GM19240 (cell line): ENCODE measurements around the gene RC3H2.
"Not testable (repeated sequence)": the region's sequence is repeated elsewhere in the genome, so short reads cannot be mapped to it uniquely, and the experiment has no call there.

Experiments used
- DNase-seq: peaks from one replicate; pipeline ENCODE4 v3.0.0; 2011; ENCODE audit warnings: low spot score; ENCODE audit not compliant: insufficient read length

The RC3H2 gene

DNA sequence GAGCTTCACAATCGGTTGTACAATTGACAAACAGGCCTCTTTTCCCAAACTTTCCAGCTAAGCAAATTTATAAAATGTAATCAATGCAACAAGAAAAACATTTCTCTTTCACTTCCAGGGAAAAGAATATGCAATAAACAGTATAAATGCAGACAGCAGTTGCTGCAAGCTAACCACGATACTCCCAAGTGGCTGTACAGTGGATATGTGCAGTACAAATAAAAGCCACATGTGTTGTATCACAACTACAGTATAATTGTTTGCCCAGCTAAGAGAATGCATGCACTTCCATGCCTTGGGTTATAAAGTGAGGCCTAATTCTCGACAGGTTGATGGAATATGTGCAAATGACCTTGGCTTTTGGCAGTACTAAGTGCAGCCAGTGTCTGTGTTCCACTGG lies 60.0 kb downstream of the RC3H2 start:
- no peak for DNase-seq

GRCh38 chr9:122844137-122844536 lies 61.0 kb downstream of the RC3H2 start:
- no peak for DNase-seq

DNA sequence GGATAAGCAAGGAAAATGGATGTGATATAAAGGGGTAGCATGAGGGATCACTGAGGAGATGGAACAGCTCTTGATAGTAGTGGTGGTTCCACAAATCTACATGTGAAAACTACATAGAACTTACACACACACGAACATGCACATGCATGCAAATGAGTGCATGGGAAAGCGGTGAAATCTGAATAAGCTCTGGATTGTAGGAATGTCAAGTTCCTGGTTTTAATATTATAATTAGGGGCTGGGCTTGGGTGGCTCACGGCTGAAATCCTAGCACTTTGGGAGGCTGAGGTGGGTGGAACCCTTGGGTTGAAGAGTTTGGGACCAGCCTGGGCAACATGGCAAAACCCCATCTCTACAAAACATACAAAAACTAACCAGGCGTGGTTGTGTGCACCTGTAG lies 63.7 kb downstream of the RC3H2 start:
- no peak for DNase-seq

DNA sequence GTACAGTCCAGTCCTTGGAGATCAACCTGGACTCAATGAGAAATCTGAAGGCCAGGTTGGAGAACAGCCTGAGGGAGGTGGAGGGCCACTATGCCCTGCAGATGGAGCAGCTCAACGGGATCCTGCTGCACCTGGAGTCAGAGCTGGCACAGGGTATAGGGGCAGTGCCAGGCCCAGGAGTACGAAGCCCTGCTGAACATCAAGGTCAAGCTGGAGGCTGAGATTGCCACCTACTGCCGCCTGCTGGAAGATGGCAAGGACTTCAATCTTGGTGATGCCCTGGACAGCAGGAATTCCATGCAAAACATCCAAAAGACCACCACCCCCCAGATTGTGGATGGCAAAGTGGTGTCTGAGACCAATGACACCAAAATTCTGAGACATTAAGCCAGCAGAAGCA lies 66.7 kb downstream of the RC3H2 start:
- DNase-seq, result not testable (repeated sequence)

GRCh38 chr9:122837266-122837850 lies 67.8 kb downstream of the RC3H2 start:
- DNase-seq, result no peak

- no peak for DNase-seq
These were observed 69.8 kb downstream of the RC3H2 start for GRCh38 chr9:122835313-122835731.

DNA sequence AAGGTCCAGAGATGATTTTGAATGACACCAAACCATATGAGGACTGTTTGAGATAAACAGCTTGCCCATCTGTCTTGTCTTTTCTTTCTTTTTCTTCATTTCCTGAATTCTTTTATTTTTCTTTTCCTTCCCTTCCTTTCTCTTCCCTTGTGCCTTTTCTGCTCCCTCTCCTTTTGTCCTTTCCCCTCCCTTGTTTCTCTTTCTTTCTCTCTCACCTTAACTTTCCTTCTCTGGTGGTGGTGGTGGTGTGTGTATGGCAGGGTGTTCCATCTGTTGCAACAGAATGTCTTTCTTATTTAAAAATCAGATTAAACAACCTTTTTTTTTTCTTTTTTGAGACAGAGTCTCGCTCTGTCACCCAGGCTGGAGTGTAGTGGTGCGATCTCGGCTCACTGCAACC lies 73.0 kb downstream of the RC3H2 start:
- no peak for DNase-seq

GRCh38 chr9:122828965-122829284 lies 76.2 kb downstream of the RC3H2 start:
- DNase-seq, result not testable (repeated sequence)

GRCh38 chr9:122827761-122828093 lies 77.4 kb downstream of the RC3H2 start:
- DNase-seq, result no peak

GRCh38 chr9:122822938-122823337 lies 82.2 kb downstream of the RC3H2 start:
- no peak for DNase-seq

DNA sequence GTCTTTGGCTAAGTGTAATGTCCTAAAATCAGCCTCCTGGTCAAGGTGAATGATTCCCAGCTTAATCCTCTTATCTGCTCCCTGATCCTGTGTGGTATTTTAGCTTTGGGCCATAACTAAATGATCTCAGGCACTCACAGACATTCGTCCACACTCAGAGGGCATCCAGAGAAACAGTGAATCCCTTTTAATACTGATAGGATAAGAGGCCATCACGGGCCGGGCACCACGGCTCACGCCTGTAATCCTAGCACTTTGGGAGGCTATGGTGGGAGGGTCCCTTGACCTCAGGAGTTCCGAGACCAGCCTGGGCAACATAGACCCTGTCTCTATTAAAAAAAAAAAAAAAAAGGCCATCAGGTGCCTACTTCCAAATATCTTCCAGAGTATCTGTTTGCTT lies 83.1 kb downstream of the RC3H2 start:
- DNase-seq, result no peak

- no peak for DNase-seq
These were observed 83.7 kb downstream of the RC3H2 start for GRCh38 chr9:122821278-122821943.

GRCh38 chr9:122820490-122820845 lies 84.7 kb downstream of the RC3H2 start:
- no peak for DNase-seq

- DNase-seq, result no peak
These were observed 85.2 kb downstream of the RC3H2 start for GRCh38 chr9:122819791-122820489.

- DNase-seq, result no peak
These were observed 85.8 kb downstream of the RC3H2 start for GRCh38 chr9:122819326-122819725.

- no peak for DNase-seq
These were observed 88.8 kb downstream of the RC3H2 start for GRCh38 chr9:122816163-122816867.

GRCh38 chr9:122815544-122815943 lies 89.6 kb downstream of the RC3H2 start:
- DNase-seq, result no peak

DNA sequence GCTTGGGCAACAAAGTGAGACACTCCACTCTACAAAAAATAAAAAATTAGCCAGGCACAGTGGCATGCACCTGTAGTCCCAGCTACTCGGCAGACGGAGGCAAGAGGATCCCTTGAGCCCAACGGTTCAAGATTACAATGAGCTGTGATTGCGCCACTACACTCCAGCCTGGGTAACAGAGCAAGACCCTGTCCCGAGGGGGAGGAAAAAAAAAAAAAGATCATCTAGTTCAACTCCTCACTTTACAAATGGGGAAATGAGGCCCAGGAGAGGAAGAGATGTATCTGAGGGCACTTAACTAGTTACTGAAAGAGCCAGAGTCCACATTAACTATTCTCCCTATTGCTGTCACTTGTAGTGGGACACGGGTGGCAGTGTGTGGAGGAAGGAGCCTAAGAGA lies 90.6 kb downstream of the RC3H2 start:
- DNase-seq, result no peak

DNA sequence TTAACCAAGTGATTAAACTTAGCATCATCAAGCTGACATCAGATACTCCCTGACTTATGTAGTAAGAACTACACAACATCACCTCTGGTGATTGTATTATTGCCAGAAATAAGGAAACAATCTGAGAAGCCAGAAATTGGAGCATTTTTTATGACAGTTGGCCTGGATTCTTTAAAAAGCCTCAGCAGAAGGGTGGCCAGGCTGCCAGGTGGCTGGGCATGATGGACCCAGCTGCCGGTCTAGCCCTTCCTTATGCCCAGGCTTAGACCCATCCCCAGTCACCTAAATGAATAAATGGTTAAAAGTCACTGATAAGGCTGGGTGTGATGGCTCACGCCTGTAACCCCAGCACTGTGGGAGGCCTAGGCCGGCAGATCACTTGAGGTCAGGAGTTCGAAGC lies 92.4 kb downstream of the RC3H2 start:
- DNase-seq, result no peak

GRCh38 chr9:122810306-122810946 lies 94.7 kb downstream of the RC3H2 start:
- peak; percentile 61 for DNase-seq

- not testable (repeated sequence) for DNase-seq
These were observed 95.9 kb downstream of the RC3H2 start for GRCh38 chr9:122809261-122809660.

- no peak for DNase-seq
These were observed 97.0 kb downstream of the RC3H2 start for GRCh38 chr9:122808141-122808540.
